Activated CD4-positive, alpha-beta T cell treated with anti-CD3 and anti-CD28 coated beads, Interleukin-2, amount 10 ng/mL, durations not matched to agents 24 days and 14 days (primary cell): Measurements from ENCODE around the gene LPCAT4. TPM values are rescaled to one million over a fixed set of nuclear protein-coding genes. Genes with fewer than 3 reads are reported as not detected.

Experiments
- DNase-seq: peaks from one replicate; pipeline ENCODE4 v3.0.0; 2022
- H3K27ac Mint-ChIP-seq: one replicate; pipeline ENCODE4 v1.8.0; 2022; ENCODE audit warnings: mild to moderate bottlenecking, mixed read lengths
- H3K27me3 Mint-ChIP-seq: one replicate; pipeline ENCODE4 v1.8.0; 2022; ENCODE audit warnings: mixed read lengths
- H3K36me3 Mint-ChIP-seq: one replicate; pipeline ENCODE4 v1.8.0; 2022; ENCODE audit warnings: low read depth, mild to moderate bottlenecking, mixed read lengths
- H3K4me1 Mint-ChIP-seq: one replicate; pipeline ENCODE4 v1.8.0; 2021; ENCODE audit warnings: mixed read lengths
- H3K4me3 Mint-ChIP-seq: one replicate; pipeline ENCODE4 v1.8.0; 2022; ENCODE audit warnings: mild to moderate bottlenecking, moderate library complexity, mixed read lengths
- H3K9me3 Mint-ChIP-seq: one replicate; pipeline ENCODE4 v1.8.0; 2021; ENCODE audit warnings: mixed read lengths
- intact Hi-C: fragments of 100-400 bp; cut with micrococcal nuclease; formaldehyde crosslinking; loops from one replicate; pipeline ENCODE4 v1.15.1; 2023
- total RNA-seq: library from RNA; stranded (reverse); gene quantifications from 2 replicates; pipeline ENCODE4 v1.2.3, GENCODE V29; 2022

LPCAT4 gene
- total RNA-seq, 1 donor from 2014 or later = 63.9 TPM

DNA sequence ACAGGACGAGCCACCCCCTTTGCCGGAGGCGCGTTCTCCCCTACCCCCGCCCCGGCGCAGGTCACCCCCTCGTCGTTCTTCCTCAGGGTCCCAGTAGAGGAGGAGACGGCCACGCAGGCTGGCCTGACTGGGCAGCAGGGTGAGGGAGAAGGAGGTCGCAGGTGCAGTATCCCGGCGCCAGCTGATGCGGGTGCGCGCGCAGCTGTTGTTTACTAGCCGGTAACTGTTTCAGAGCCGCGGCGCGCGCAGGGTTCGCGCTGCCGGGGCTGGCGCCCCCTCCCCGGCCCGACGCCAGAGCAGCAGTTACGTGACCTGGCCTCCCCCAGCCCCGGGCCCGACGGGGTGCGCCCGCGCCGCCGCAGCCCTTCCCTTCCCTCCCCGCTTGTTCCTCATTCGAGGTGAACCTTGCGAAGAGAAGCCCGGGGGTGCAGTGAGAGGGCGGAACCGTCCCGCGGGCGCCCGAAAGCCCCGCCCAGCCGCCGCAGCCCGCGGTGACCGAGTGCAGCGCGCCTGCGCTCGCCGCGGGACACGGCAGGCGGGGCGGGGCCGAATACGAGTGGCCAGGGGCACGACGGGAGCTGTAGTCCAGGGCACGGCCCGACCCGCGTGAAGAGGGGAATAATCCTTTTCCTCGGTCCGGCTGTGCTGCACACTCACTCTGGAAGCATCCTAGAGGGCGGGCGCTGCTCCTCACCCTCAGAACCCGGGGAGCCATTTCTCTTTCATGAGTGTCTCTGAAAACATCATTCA is 29.3 kb downstream of the LPCAT4 start, which contains the start of gene SLC12A6:
SLC12A6 (minus strand) TSS at position 225 of the 750 bp plus-strand sequence. CDS start 1,101 bp downstream, outside the sequence.
- intact Hi-C loops = loop anchor here (10.0 kb wide), 1 partner anchor 97 kb away; the partner anchor contains the start of gene GOLGA8A
- no peaks in the 10 kb centered on the region for H3K27me3 Mint-ChIP-seq
- peak within 1 kb of the TSS; percentile 97 for H3K4me3 Mint-ChIP-seq
- H3K27ac Mint-ChIP-seq = peak within 1 kb of the TSS; percentile 94
- peaks cover 43% of the 10 kb centered on the region for H3K4me1 Mint-ChIP-seq
- DNase-seq = peak; percentile 98
- H3K9me3 Mint-ChIP-seq = peaks cover 4% of the 10 kb centered on the region
- H3K36me3 Mint-ChIP-seq = peaks cover 32% of the 10 kb centered on the region

DNA sequence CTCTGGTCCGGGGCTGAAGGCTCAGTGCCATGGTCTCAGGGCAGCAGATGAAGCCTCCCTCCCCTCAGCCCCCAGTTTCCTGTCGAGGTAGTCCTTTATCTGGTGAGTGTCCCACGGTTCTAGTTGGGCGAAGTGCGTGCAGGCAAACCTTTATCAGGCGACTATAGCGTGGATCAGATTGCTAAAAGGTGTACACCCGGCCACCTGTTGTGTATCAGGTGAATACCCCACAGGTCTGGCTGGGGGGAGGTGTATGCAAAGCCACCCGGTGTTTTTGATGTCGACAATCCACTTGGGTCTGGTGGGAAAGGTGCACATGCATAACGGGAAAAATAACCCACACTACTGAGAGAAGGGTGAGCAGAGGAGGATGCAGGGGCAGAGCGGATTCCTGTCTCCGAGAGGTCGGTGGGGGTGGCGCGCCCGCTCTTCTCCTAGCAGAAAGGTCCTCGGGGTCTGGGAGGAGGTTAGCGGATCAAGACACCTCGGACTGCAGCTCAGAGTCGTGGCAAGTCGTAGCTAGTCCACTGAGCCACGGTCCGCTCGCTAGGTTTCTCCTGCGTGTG is 29.9 kb downstream of the LPCAT4 start:
- no peak for DNase-seq
- intact Hi-C loops = loop anchor here (10.0 kb wide), 1 partner anchor 98 kb away; the partner anchor contains the start of gene GOLGA8A
- H3K4me1 Mint-ChIP-seq = peaks cover 49% of the 10 kb centered on the region
- H3K9me3 Mint-ChIP-seq = peaks cover 4% of the 10 kb centered on the region
- H3K4me3 Mint-ChIP-seq = peak overlapping the region; percentile 97
- H3K36me3 Mint-ChIP-seq = peaks cover 32% of the 10 kb centered on the region
- peak overlapping the region; percentile 94 for H3K27ac Mint-ChIP-seq
- no peaks in the 10 kb centered on the region for H3K27me3 Mint-ChIP-seq

DNA sequence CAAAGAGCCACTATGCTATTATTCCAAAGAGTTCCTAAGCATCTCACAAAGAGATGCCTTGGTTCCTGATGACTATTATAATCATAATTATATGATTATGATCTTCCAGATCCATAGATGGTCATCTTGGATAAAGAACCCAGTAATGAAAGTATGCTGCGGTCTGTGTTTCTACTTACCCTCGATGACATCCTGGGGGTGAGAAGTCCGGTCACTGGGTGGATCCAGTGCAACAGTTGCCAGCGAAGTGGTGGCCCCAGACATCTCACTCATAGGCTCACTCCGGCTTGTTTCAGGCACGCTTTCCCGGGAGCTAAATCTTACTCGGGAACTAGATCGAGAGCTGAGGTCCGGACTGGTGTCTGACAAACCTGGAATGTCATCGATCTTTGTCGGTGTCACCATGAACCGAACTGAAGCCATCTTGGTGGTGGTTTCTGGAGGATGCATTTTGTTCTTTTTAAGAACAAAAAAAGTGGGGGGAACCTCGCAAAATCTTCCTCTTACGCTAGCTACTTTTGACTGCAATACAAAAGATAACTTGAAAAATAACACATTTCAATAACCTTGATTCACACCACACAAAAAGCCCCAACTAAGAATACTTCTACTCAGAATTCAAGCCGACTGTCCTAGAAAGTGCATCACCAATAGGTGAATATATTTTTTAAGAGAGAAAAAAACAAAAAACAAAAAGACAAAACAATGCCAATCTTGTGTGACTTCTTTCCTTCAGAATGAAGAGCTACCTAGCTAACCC is 30.6 kb downstream of the LPCAT4 start:
- peaks cover 31% of the 10 kb centered on the region for H3K36me3 Mint-ChIP-seq
- no peak for DNase-seq
- H3K27ac Mint-ChIP-seq = peak overlapping the region; percentile 94
- intact Hi-C loops = loop anchor here (10.0 kb wide), 1 partner anchor 98 kb away; the partner anchor contains the start of gene GOLGA8A
- no peaks in the 10 kb centered on the region for H3K27me3 Mint-ChIP-seq
- no peaks in the 10 kb centered on the region for H3K9me3 Mint-ChIP-seq
- H3K4me1 Mint-ChIP-seq = peaks cover 48% of the 10 kb centered on the region
- H3K4me3 Mint-ChIP-seq = peak overlapping the region; percentile 97

DNA sequence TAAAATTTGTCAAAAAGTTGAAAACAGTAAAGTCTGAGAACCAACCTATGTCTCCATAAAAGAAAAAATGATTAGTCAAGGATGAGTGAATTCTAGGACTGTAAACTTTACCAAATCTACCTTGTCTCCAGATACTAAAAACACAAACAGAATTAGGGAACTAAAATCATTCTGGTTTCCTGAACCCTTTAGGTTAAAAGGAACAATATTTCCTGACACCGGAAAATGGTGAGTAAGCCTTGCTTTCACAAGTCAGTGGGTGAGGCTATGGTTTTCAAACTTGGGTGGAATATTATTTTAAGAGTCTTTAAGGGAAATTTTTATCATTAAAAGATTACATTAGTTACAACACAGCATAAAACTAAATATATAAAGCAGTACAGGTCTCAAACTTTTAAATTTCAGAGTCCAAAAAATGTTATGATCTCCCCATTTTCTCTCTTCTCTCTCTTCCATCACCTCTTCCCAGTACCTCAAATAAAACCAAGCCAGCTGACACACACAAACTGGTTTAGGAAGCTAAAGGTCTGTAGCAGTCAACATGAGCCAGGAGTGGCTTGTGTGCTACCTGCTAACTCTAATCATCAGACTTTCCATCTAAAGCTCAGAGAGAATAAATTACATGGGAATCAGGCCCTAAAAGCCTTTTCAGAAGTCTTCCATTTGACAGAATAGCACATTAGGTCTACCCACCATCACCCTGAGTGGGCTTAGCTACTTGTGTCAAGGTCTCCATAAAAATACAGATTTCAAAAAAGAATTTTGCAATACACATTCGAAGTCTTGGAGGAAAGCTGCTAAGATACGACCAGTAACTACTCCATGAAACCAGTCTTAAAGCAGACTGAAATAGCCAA is 31.6 kb downstream of the LPCAT4 start:
- peak; percentile 58 for DNase-seq
- H3K27me3 Mint-ChIP-seq = no peaks in the 10 kb centered on the region
- H3K27ac Mint-ChIP-seq = peak overlapping the region; percentile 94
- peaks cover 22% of the 10 kb centered on the region for H3K36me3 Mint-ChIP-seq
- peak overlapping the region; percentile 97 for H3K4me3 Mint-ChIP-seq
- intact Hi-C loops = loop anchor here (1.0 to 10.0 kb wide), 4 partner anchors 9 to 233 kb away; partner anchors contain the start of genes GOLGA8A and PGBD4
- no peaks in the 10 kb centered on the region for H3K9me3 Mint-ChIP-seq
- peaks cover 50% of the 10 kb centered on the region for H3K4me1 Mint-ChIP-seq

DNA sequence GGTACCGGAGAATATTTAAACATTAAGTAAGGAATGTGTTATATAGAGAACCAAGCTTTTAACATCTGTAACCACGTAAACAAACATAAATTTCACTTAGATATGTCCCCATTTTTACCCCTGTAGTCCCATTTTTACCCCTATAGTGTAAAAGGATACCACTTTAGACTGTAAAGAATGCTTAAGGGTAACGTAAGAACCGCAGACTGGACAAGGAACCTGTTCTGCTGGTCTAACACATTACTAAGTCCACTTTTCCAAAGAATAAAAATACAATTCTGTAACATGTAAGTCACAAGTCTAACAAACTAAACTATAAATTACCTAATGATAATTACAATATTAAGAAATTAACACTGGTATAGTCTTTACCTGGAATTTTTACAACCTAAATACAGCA is 32.3 kb downstream of the LPCAT4 start:
- Mint-ChIP-seq H3K27ac (peak overlapping the region; percentile 94), H3K36me3 (peaks cover 17% of the 10 kb centered on the region), H3K27me3 (no peaks in the 10 kb centered on the region), H3K9me3 (no peaks in the 10 kb centered on the region), H3K4me3 (peak overlapping the region; percentile 97), H3K4me1 (peaks cover 50% of the 10 kb centered on the region)
- no peak for DNase-seq
- intact Hi-C loops = loop anchor here (1.0 to 10.0 kb wide), 5 partner anchors 8 to 297 kb away; partner anchors contain the start of genes AVEN, GOLGA8A and PGBD4

DNA sequence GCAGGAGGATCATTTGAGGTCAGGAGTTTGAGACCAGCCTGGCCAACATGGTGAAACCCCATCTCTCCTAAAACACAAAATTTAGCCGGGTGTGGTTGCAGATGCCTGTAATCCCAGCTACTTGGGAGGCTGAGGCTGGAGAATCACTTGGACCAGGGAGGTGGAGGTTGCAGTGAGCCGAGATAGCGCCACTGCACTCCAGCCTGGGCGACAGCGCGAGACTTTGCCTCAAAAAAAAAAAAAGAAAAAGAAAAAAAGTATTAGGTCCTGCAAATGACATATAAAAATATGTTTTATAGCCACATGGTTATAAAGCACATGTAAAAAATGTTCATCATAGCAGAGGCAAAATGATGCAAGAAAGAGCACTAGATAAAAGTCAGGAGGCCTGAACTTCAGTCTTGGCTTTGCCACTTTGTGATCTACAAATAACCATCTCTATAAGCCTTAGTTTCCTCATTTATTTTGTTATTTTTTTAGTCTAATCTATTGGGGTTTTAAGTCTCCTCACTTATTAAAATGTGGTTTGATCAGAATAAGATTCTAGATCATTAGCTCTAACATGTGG is 34.4 kb downstream of the LPCAT4 start:
- Mint-ChIP-seq H3K4me1 (peaks cover 64% of the 10 kb centered on the region), H3K27me3 (no peaks in the 10 kb centered on the region), H3K27ac (peak overlapping the region; percentile 85), H3K9me3 (no peaks in the 10 kb centered on the region), H3K4me3 (peak overlapping the region; percentile 59), H3K36me3 (peaks cover 13% of the 10 kb centered on the region)
- DNase-seq = no peak
- intact Hi-C loops = loop anchor here (5.0 to 10.0 kb wide), 2 partner anchors 102 to 295 kb away; partner anchors contain the start of genes AVEN and GOLGA8A

DNA sequence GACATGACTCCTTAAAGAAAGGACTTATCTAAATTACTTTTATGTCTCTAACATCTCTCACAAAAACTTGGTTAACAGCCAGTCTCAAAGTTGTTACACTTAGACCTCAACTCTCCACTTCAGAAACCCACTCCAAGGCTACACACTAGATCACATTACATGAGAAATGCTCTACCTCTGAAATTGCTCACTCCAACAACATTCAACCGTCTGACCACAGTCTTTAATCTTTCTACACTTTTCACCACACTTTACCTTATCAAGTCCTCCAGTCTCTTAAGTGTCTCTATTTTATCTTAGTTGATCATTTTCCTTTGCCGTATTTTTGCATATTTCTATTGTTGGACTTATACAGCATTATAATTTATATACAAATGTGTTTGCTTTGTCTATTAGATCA is 35.2 kb downstream of the LPCAT4 start:
- Mint-ChIP-seq H3K27me3 (no peaks in the 10 kb centered on the region), H3K36me3 (peaks cover 11% of the 10 kb centered on the region), H3K27ac (peak overlapping the region; percentile 85), H3K4me3 (peak overlapping the region; percentile 59), H3K4me1 (peaks cover 60% of the 10 kb centered on the region), H3K9me3 (no peaks in the 10 kb centered on the region)
- intact Hi-C loops = loop anchor here (5.0 to 10.0 kb wide), 2 partner anchors 103 to 295 kb away; partner anchors contain the start of genes AVEN and GOLGA8A
- peak; percentile 67 for DNase-seq

DNA sequence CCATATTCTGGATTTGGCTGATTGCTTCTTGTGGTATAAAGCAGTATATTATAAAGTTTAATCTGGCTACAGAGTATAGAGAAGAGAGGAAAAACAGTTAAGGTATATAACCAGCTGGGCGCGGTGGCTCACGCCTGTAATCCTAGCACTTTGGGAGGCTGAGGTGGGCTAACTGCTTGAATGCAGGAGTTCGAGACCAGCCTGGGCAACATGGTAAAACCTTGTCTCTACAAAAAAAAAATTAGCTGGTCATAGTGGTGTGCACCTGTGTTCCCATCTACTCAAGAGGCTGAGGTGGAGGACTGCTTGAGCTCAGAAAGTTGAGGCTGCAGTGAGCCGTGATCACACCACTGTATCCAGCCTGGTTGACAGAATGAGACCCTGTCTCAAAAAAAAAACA is 36.7 kb downstream of the LPCAT4 start:
- Mint-ChIP-seq H3K9me3 (no peaks in the 10 kb centered on the region), H3K27me3 (no peaks in the 10 kb centered on the region), H3K4me1 (peaks cover 58% of the 10 kb centered on the region), H3K27ac (no peak overlapping the region), H3K36me3 (peaks cover 14% of the 10 kb centered on the region), H3K4me3 (peak overlapping the region; percentile 14)
- DNase-seq = peak; percentile 56
- intact Hi-C loops = loop anchor here (5.0 to 10.0 kb wide), 2 partner anchors 105 to 293 kb away; partner anchors contain the start of genes AVEN and GOLGA8A

DNA sequence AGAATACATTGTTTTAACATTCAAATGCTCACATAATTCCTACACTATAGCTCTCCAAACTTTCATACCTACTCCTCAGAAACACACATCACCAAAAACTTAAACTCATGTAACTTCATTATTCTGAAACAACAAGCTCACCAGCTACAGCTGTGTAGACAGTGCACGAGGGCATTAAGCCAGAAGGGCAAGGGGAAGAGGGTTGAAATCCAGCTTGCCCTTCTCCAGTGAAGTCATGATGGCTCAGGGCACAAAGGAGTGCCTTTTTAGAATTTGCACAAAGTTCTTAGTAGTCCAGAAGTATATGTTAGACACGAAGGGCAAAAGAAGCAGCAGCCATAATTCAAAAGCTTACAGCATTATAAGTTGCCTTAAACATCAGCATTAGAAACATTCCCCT is 38.0 kb downstream of the LPCAT4 start:
- H3K36me3 Mint-ChIP-seq = peaks cover 16% of the 10 kb centered on the region
- peak overlapping the region; percentile 84 for H3K27ac Mint-ChIP-seq
- H3K4me1 Mint-ChIP-seq = peaks cover 55% of the 10 kb centered on the region
- no peaks in the 10 kb centered on the region for H3K9me3 Mint-ChIP-seq
- DNase-seq = peak; percentile 55
- H3K27me3 Mint-ChIP-seq = no peaks in the 10 kb centered on the region
- intact Hi-C loops = no loop called here
- H3K4me3 Mint-ChIP-seq = peak overlapping the region; percentile 66

DNA sequence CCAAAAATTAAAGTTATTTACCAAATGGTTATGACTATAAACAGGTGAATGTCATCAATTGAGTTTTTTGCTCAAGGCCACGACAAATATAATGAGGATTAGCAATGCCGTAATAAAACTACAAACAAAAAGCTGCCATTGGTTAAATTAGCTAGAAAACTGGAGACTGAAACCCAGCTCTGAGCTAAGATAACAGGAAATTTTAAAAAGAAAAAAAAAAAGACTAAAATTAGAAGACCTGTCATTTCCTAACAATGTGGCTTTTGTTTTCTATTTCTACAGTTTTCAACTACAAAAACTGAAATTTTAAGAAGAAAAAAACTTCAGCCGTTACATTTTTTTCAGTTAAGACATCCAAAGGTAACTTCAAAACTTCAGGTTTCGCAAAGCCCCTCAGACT is 39.1 kb downstream of the LPCAT4 start:
- no peaks in the 10 kb centered on the region for H3K9me3 Mint-ChIP-seq
- H3K4me1 Mint-ChIP-seq = peaks cover 48% of the 10 kb centered on the region
- intact Hi-C loops = no loop called here

DNA sequence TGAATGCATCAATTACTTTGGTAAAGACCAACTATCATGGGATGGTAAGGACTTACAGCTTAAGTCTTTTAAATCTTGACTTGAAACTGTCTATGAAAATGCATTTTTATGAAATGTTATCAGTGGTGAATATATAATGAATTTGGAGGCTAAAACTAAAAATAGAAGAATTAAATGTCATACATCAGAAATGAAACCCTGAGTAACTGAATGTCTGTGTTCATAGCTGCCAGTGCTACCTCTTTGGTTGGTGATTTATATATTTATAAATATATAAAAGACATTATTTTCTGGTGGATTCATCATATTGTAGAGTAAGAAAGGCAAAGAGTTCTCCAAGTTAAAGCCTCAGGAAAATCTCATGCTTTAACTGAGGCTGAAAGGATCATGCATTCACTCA is 41.6 kb downstream of the LPCAT4 start:
- no peak for DNase-seq
- Mint-ChIP-seq H3K4me1 (peaks cover 37% of the 10 kb centered on the region), H3K36me3 (peaks cover 9% of the 10 kb centered on the region), H3K27ac (no peak overlapping the region), H3K9me3 (no peaks in the 10 kb centered on the region), H3K4me3 (no peak overlapping the region), H3K27me3 (no peaks in the 10 kb centered on the region)
- intact Hi-C loops = no loop called here

More for the DNA sequence above, 39.1 kb downstream of the LPCAT4 start:
- peak overlapping the region; percentile 68 for H3K4me3 Mint-ChIP-seq
- peaks cover 16% of the 10 kb centered on the region for H3K36me3 Mint-ChIP-seq
- peak; percentile 51 for DNase-seq
- H3K27me3 Mint-ChIP-seq = no peaks in the 10 kb centered on the region
- H3K27ac Mint-ChIP-seq = peak overlapping the region; percentile 80

DNA sequence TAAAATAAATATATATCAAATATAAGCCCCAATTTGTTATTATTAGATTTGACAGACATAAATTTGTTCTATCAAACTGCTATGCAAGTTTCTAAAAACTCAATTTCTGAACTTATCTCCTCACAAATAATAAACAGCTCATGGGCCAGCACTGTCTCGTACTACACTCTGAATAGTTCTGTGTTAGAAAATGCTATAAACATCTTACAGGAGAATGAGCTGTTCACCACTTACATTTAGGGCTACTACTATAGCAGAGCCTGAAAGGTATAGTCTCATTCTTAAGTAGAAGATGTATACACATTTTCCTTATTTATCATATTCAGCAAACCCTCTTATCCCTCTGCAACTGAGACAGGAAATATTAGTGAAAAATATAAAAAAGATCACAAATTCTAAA is 42.1 kb downstream of the LPCAT4 start:
- H3K27me3 Mint-ChIP-seq = no peaks in the 10 kb centered on the region
- no peak overlapping the region for H3K27ac Mint-ChIP-seq

More for the DNA sequence above, 42.1 kb downstream of the LPCAT4 start:
- Mint-ChIP-seq H3K36me3 (peaks cover 6% of the 10 kb centered on the region), H3K9me3 (no peaks in the 10 kb centered on the region), H3K4me3 (no peak overlapping the region), H3K4me1 (peaks cover 33% of the 10 kb centered on the region)
- intact Hi-C loops = no loop called here
- no peak for DNase-seq
